Uterus (tissue), 4 donors: ENCODE measurements around the gene KRT82. TPM values are rescaled to one million over a fixed set of nuclear protein-coding genes. Genes with fewer than 3 reads are reported as not detected.

Experiments used
- DNase-seq, 2 donors: peaks; one replicate each; pipeline ENCODE4 v3.0.0-alpha.2; 2019 to 2020
- H3K27ac ChIP-seq, 2 donors: fragments of 200-600 bp; sonication (generic); 1 replicate in 1 of 2; 2 replicates in 1 of 2; pipeline ENCODE4 v1.5.1; 2016 to 2018
- H3K27me3 ChIP-seq, 2 donors: fragments of 200-600 bp; sonication (generic); one replicate each; pipeline ENCODE4 v1.5.1; 2018 to 2019; ENCODE audit warnings: control low read depth in 1 of 2
- H3K36me3 ChIP-seq, 2 donors: fragments of 200-600 bp; sonication (generic); one replicate each; pipeline ENCODE4 v1.5.1; 2019; ENCODE audit warnings: control low read depth in 1 of 2
- H3K4me1 ChIP-seq, 2 donors: fragments of 200-600 bp; sonication (generic); one replicate each; pipeline ENCODE4 v1.5.1; 2018 to 2019; ENCODE audit warnings: control low read depth in 1 of 2
- H3K4me3 ChIP-seq, 2 donors: fragments of 200-600 bp; sonication (generic); 1 replicate in 1 of 2; 2 replicates in 1 of 2; pipeline ENCODE4 v1.5.1; 2018 to 2019; ENCODE audit warnings: mild to moderate bottlenecking in 1 of 2
- H3K9me3 ChIP-seq, 2 donors: fragments of 200-600 bp; sonication (generic); one replicate each; pipeline ENCODE4 v1.5.1; 2019; ENCODE audit warnings: control low read depth in 1 of 2
- POLR2A ChIP-seq, 2 donors: fragments of 450-650 bp; IDR thresholded peaks; one replicate each; pipeline ENCODE4 v1.6.1; 2016; ENCODE audit warnings: antibody characterized with exemption in 2 of 2, mild to moderate bottlenecking in 1 of 2, moderate library complexity in 1 of 2
- intact Hi-C: fragments of 100-400 bp; cut with DNase I; formaldehyde crosslinking; loops from one replicate; pipeline ENCODE4 v1.15.1; 2023; ENCODE audit warnings: low total_unique reads
- total RNA-seq, 4 donors: library from RNA; depleted of rRNA in 3 of 4; stranded (reverse); fragments of >200 nt in 3 of 4; gene quantifications; one replicate each; pipeline versions ENCODE4 v1.1.0 to v1.2.4, GENCODE V29; 2014 to 2023
- TF ChIP-seq, protein P1 (sequence below), 4 experiments: fragments of 200-600 bp in 2 of 4; fragments of 450-650 bp in 2 of 4; sonication (generic) in 2 of 4; IDR thresholded peaks; one replicate each; pipeline ENCODE4 v1.5.1; 2016 to 2019; ENCODE audit warnings: antibody characterized with exemption in 4 of 4, mild to moderate bottlenecking in 2 of 4, moderate library complexity in 1 of 4
- donor health status: DM: yes; HTN: yes; CAD: no.

KRT82 gene
- total RNA-seq, 4 donors from 2014 or later: not detected

DNA sequence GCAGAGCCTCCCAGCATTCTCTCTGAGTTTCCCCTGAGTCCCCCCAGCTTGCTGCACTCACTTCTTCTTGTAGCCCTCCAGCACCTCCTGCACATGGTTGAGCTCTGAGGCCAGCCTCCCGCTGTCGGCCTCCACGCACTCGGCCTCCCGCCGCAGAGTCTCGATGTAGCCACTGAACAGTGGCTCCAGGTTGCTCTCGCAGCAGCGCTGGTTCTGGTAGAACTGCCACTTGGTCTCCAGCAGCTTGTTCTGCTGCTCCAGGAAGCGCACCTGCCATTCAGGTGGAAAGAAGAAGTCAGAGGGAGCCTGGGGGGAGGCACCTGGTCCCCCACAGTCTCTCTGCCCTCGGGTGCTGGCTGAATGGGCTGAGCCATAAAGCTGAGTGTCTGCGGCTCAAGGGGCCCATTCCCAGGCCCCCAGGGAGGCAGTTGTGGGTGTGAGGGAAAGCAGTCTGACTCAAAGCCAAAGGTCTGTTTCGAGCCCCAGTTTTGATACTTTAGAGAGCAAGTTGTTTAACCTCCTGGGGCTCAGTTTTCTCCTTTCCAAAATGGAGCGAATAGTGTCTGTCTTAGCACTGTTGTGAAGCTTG lies 41.1 kb downstream of the KRT82 start:
- intact Hi-C loops: no loop called here
- no peak for DNase-seq
- Histone ChIP-seq H3K9me3 (no peaks in the 10 kb centered on the region), H3K36me3 (no peaks in the 10 kb centered on the region), H3K27ac (no peak overlapping the region), H3K27me3 (no peaks in the 10 kb centered on the region), H3K4me3 (no peak overlapping the region), H3K4me1 (no peaks in the 10 kb centered on the region)
- no peak for TF ChIP-seq POLR2A (IDR thresholded peaks at IDR 0.05)
- TF ChIP-seq, protein P1, sequence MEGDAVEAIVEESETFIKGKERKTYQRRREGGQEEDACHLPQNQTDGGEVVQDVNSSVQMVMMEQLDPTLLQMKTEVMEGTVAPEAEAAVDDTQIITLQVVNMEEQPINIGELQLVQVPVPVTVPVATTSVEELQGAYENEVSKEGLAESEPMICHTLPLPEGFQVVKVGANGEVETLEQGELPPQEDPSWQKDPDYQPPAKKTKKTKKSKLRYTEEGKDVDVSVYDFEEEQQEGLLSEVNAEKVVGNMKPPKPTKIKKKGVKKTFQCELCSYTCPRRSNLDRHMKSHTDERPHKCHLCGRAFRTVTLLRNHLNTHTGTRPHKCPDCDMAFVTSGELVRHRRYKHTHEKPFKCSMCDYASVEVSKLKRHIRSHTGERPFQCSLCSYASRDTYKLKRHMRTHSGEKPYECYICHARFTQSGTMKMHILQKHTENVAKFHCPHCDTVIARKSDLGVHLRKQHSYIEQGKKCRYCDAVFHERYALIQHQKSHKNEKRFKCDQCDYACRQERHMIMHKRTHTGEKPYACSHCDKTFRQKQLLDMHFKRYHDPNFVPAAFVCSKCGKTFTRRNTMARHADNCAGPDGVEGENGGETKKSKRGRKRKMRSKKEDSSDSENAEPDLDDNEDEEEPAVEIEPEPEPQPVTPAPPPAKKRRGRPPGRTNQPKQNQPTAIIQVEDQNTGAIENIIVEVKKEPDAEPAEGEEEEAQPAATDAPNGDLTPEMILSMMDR (IDR thresholded peaks at IDR 0.05): no peak

DNA sequence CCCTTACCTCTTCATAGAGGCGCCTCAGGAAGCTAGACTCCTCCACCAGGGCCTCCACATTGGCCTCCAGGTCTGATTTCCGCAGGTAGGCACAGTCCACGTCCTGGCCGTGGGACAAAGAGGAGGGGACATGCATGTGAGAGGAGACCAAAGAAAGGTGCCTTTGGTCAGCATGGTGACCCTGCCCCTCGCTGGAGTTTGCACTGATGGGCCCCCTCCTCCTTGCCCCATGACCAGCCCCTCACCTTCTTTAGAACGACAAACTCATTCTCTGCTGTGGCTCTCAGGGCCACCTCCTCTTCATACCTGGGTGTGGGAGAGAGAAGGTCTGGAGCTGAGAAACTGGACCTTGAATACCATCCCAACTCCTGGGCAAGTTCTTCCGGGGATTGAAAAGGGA lies 42.1 kb downstream of the KRT82 start:
- no peak for TF ChIP-seq POLR2A (IDR thresholded peaks at IDR 0.05)
- TF ChIP-seq, protein P1 (IDR thresholded peaks at IDR 0.05): no peak
- Histone ChIP-seq H3K9me3 (no peaks in the 10 kb centered on the region), H3K27ac (no peak overlapping the region), H3K36me3 (no peaks in the 10 kb centered on the region), H3K4me1 (no peaks in the 10 kb centered on the region), H3K27me3 (no peaks in the 10 kb centered on the region), H3K4me3 (no peak overlapping the region)
- intact Hi-C loops: no loop called here
- no peak for DNase-seq

DNA sequence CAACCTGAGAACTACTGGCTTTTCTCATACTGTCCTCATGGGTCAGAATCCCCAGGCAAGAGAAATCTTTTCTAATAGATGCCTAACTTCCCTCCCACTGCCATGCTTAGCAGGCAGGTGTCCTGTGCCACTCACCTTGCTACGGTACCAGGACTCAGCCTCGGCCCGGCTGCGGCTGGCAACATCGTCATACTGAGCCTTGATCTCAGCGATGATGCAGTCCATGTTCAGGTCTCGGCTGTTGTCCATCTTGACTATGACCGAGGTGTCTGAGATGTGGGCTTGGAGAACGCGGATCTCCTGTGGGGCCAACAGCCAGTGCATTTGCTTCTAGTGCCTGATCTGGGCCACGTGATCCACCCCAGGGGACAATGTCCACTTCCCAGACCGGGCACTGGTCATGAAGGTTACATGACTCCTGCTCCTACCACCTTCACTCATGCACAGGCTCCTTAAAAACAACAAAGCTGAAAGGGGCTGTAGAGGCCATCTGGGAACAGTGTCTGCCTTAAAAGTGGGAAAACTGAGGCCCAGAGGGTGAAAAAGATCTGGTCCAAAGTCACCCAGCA lies 42.9 kb downstream of the KRT82 start:
- no peak for TF ChIP-seq POLR2A (IDR thresholded peaks at IDR 0.05)
- TF ChIP-seq, protein P1 (IDR thresholded peaks at IDR 0.05): no peak
- Histone ChIP-seq H3K9me3 (no peaks in the 10 kb centered on the region), H3K4me1 (no peaks in the 10 kb centered on the region), H3K36me3 (no peaks in the 10 kb centered on the region), H3K27ac (no peak overlapping the region), H3K4me3 (no peak overlapping the region), H3K27me3 (no peaks in the 10 kb centered on the region)
- intact Hi-C loops: no loop called here
- no peak for DNase-seq

DNA sequence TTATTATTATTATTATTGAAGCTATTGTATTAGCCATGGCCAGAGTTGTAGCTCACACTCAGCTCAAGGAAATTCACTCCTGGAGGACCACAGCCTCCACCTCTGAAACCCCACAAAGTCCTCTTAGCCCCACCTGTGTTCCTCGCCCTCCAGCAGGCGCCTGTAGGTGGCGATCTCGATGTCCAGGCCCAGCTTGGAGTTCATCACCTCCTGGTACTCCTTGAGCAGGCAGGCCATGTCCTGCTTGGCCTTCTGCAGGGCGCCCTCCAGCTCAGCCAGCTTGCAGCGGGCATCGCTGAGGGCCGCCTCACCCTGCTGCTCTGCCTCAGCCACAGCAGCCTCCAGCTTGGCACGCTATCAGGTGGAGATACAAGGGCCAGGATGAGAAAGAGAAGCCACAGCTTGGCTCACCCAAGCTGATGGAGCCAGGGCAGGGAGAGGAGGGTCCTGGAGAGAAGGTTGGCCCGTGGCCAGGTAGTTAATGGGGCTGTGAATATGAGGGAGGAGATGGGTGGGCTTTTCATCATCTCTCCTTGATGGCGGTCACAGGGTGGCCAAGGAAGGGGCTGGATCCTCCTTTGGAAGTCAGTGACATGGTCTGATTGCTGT lies 43.9 kb downstream of the KRT82 start:
- intact Hi-C loops: no loop called here
- no peak for TF ChIP-seq POLR2A (IDR thresholded peaks at IDR 0.05)
- TF ChIP-seq, protein P1 (IDR thresholded peaks at IDR 0.05): no peak
- Histone ChIP-seq H3K4me3 (no peak overlapping the region), H3K27me3 (no peaks in the 10 kb centered on the region), H3K9me3 (no peaks in the 10 kb centered on the region), H3K36me3 (no peaks in the 10 kb centered on the region), H3K27ac (no peak overlapping the region), H3K4me1 (no peaks in the 10 kb centered on the region)
- no peak for DNase-seq

DNA sequence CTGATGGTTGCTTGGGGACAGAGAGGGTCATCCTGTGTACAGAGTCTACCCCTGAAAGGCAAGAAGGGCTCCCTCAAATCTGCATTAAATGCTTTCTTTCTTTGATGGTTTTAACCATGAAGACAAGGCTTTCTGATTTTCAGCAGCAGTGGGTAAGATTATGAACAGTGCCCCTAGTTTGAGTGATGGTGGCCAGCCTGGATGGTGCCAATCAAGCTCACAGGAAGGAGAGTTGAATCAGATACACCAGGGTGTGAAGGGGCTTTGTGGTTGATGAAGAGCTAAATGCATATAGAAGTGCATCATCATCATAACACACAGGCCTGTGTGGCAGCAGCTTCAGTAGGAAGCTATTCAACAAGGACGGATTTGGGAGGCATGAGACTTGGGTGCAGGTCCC lies 44.6 kb downstream of the KRT82 start:
- no peaks in the 10 kb centered on the region for H3K36me3 ChIP-seq
- H3K27ac ChIP-seq: no peak overlapping the region
- DNase-seq: no peak
- H3K4me3 ChIP-seq: no peak overlapping the region
- intact Hi-C loops: no loop called here
- no peak for TF ChIP-seq POLR2A (IDR thresholded peaks at IDR 0.05)
- TF ChIP-seq, protein P1 (IDR thresholded peaks at IDR 0.05): no peak
- H3K4me1 ChIP-seq: no peaks in the 10 kb centered on the region
- H3K9me3 ChIP-seq: no peaks in the 10 kb centered on the region
- no peaks in the 10 kb centered on the region for H3K27me3 ChIP-seq
